LNCaP clone FGC (cell line): Measurements from ENCODE around the gene NUDT13.
A peak's percentile ranks its signal among the peaks of the same experiment; 100 is the strongest.

Experiments used
- DNase-seq: peaks from one replicate; pipeline ENCODE4 v3.0.0-alpha.2; 2011; ENCODE audit warnings: low read depth
- H3K4me3 ChIP-seq: 2 replicates; pipeline ENCODE4 v1.5.1; 2011; ENCODE audit warnings: mild to moderate bottlenecking, low read depth, low read length, control low read depth
- CTCF ChIP-seq: IDR thresholded peaks from 2 replicates; pipeline ENCODE4 v1.5.1; 2012; ENCODE audit warnings: mild to moderate bottlenecking; ENCODE audit not compliant: control insufficient read depth, insufficient read depth; ENCODE audit errors: extremely low read depth

Gene NUDT13

GRCh38 chr10:73076360-73077183 is 33.7 kb upstream of the NUDT13 start:
- DNase-seq, result peak; percentile 68
- H3K4me3 ChIP-seq, result no peak overlapping the region
- TF ChIP-seq CTCF, result no peak

GRCh38 chr10:73079779-73080541 is 30.3 kb upstream of the NUDT13 start:
- no peak overlapping the region for H3K4me3 ChIP-seq
- DNase-seq, result no peak
- TF ChIP-seq CTCF, result no peak

- DNase-seq, result no peak
- no peak for TF ChIP-seq CTCF
- H3K4me3 ChIP-seq, result no peak overlapping the region
Measured at GRCh38 chr10:73083221-73083620, 27.0 kb upstream of the NUDT13 start.

GRCh38 chr10:73084209-73084608 is 26.0 kb upstream of the NUDT13 start:
- DNase-seq, result no peak
- no peak overlapping the region for H3K4me3 ChIP-seq
- no peak for TF ChIP-seq CTCF

GRCh38 chr10:73086816-73087215 is 23.4 kb upstream of the NUDT13 start:
- H3K4me3 ChIP-seq, result no peak overlapping the region
- no peak for TF ChIP-seq CTCF
- DNase-seq, result peak; percentile 88

- TF ChIP-seq CTCF, result no peak
- no peak overlapping the region for H3K4me3 ChIP-seq
- DNase-seq, result no peak
Measured at GRCh38 chr10:73088304-73088703, 22.0 kb upstream of the NUDT13 start.

GRCh38 chr10:73092830-73093229 is 17.4 kb upstream of the NUDT13 start:
- no peak for TF ChIP-seq CTCF
- no peak for DNase-seq
- H3K4me3 ChIP-seq, result peak overlapping the region; percentile 42; the same call in 1 of the 2 replicates
